Heart right ventricle (tissue), 16 donors: Measurements from ENCODE around the gene CABCOCO1. TPM values are rescaled to one million over a fixed set of nuclear protein-coding genes. Genes with fewer than 3 reads are reported as not detected.
A peak's percentile ranks its signal among the peaks of the same experiment; 100 is the strongest.

Source experiments
- ATAC-seq, 8 donors: fragments of 200-7000 bp; cut with Tn5 transposase; one replicate each; pipeline ENCODE4 v1.9.1; 2020; ENCODE audit warnings: mild to moderate bottlenecking in 8 of 8, moderate library complexity in 8 of 8, moderate number of reproducible peaks in 1 of 8
- DNase-seq, 2 donors: peaks; one replicate each; pipeline ENCODE4 v3.0.0-alpha.2; 2020
- H3K27ac ChIP-seq, 10 donors: fragments of 200-600 bp; sonication (generic) in 2 of 10; one replicate each; pipeline versions ENCODE4 v1.5.0 to v1.8.0; 2020 to 2022; ENCODE audit warnings: mild to moderate bottlenecking in 3 of 10
- H3K27me3 ChIP-seq, 7 donors: fragments of 200-600 bp; one replicate each; pipeline ENCODE4 v1.8.0; 2021 to 2022; ENCODE audit warnings: mild to moderate bottlenecking in 2 of 7
- H3K36me3 ChIP-seq, 9 donors: fragments of 200-600 bp; sonication (generic) in 1 of 9; one replicate each; pipeline versions ENCODE4 v1.5.0 to v1.8.0; 2020 to 2022; ENCODE audit warnings: mild to moderate bottlenecking in 2 of 9
- H3K4me1 ChIP-seq, 9 donors: fragments of 200-600 bp; sonication (generic) in 1 of 9; one replicate each; pipeline versions ENCODE4 v1.5.0 to v1.8.0; 2020 to 2022; ENCODE audit warnings: mild to moderate bottlenecking in 4 of 9
- H3K4me3 ChIP-seq, 10 donors: fragments of 200-600 bp; sonication (generic) in 2 of 10; one replicate each; pipeline versions ENCODE4 v1.5.0 to v1.8.0; 2020 to 2022; ENCODE audit warnings: mild to moderate bottlenecking in 7 of 10, moderate library complexity in 2 of 10
- H3K9me3 ChIP-seq, 11 donors: fragments of 200-600 bp in 10 of 11; sonication (generic) in 2 of 11; one replicate each; pipeline versions ENCODE4 v1.5.0 to v1.8.0; 2013 to 2022; ENCODE audit warnings: mild to moderate bottlenecking in 2 of 11, control low read depth in 1 of 11, moderate library complexity in 1 of 11
- CTCF ChIP-seq, 9 donors: fragments of 200-600 bp; sonication (generic) in 2 of 9; IDR thresholded peaks; one replicate each; pipeline versions ENCODE4 v1.5.0 to v1.8.0; 2021 to 2022; ENCODE audit warnings: antibody characterized with exemption in 9 of 9, mild to moderate bottlenecking in 5 of 9, moderate library complexity in 1 of 9
- WGBS, 2 donors: extraction: QIAGEN DNeasy Blood & Tissue Kit; methylation state at CpG; one replicate each; pipeline ENCODE4 v1.1.7; 2013; ENCODE audit warnings: inconsistent platforms in 1 of 2; 5-methylcytosine and 5-hydroxymethylcytosine counted together
- intact Hi-C, 10 donors: fragments of 100-400 bp; cut with DNase I; formaldehyde crosslinking; loops; one replicate each; pipeline versions ENCODE4 v1.11.1 to v1.14.2; 2022
- polyA plus RNA-seq, 2 donors: library from polyadenylated mRNA; stranded (reverse); fragments of 200-250 nt; gene quantifications; one replicate each; pipeline ENCODE4 v1.2.3, GENCODE V29; 2013
- total RNA-seq, 10 donors: library from RNA; stranded (reverse); fragmentation: NEBNext Ultra II Directional in 3 of 10; extraction: Animal tissue kit (Norgen Biotek cat#: 25700) in 3 of 10; gene quantifications; one replicate each; pipeline versions ENCODE4 v1.2.1 to v1.2.4, GENCODE V29; 2021 to 2023
- donor health status: Arrhythmogenic right ventricular cardiomyopathy.
- donor health status: ischemic (EF 13 %, LVEDD 7.1; RV severe dilation, severe dysfunction).
- donor health status: healthy with polysubstance abuse.
- donor health status: DM: no; HTN: yes; CAD: no.
- donor health status: DM: no; HTN: no; CAD: no.
- donor health status: ischemic (EF 25% LVEDD 6.9; RV normal size, moderate dysfunction).
- donor health status: ischemic (EF 25% LVEDD 5.7; RV mildly dilated, moderate dysfunction).
- donor health status: healthy.
- donor health status: DM: yes; HTN: yes; CAD: no.
- donor health status: Ischemic cardiomyopathy.
- donor health status: ischemic (EF 35%, LVEDD 5.7; RV mildly dilated, moderate dysfunction).
- donor health status: nonischemic (EF 11% LVEDD 7.7; RV severe dilation, severe dysfunction).
- donor health status: DM: yes; HTN: yes; CAD: no.
- donor health status: PGD.
- donor health status: ischemic (EF 29% LVEDD 5.4; RV normal size, mild dysfunction).
- donor health status: nonischemic (EF 23%, LVEDD 6.1; RV moderate dilation, normal function).

CABCOCO1 gene
- total and polyA plus RNA-seq, 12 donors = 0.03 to 0.15 TPM; not detected in 10

DNA sequence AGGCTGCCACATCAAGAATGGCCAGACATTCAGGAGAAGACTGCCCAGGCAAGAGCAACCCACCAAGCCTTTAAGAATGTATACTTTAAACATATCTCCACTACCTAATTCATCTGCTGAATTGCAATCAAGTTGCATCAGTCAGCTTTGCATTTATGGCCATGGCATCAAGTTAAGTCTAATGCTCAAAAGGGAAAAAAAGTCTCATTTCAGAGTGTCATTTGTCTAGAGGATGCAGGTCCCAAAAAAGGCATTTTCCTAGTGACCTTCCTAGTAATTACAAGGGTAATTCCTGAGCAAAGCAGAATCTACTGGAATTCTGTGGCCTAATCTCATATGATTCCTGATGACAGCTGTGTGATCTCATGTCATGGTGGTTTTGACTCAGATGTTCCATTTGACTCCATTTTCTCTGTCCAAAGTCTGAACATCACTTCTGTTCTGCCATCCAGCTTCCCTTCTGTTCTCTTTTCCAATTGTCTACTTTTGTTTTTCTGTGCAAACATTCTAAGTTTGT lies 7.3 kb upstream of the CABCOCO1 start:
- no peaks in the 10 kb centered on the region for H3K36me3 ChIP-seq
- no peaks in the 10 kb centered on the region for H3K4me1 ChIP-seq
- no peak for DNase-seq
- peaks cover 0 to 4% (median 0%) of the 10 kb centered on the region in 11 donors for H3K9me3 ChIP-seq
- H3K27me3 ChIP-seq = no peaks in the 10 kb centered on the region
- ATAC-seq = no peak
- no peak for TF ChIP-seq CTCF (IDR thresholded peaks at IDR 0.05)
- no peak overlapping the region for H3K27ac ChIP-seq
- intact Hi-C loops = no loop called here
- H3K4me3 ChIP-seq = no peak overlapping the region

- DNase-seq (no peak), ATAC-seq (no peak)
- WGBS, 2 donors = 69% methylated on average over 3 of the region's 3 CpGs
- no peaks in the 10 kb centered on the region for H3K9me3 ChIP-seq
- TF ChIP-seq CTCF (IDR thresholded peaks at IDR 0.05) = no peak
- H3K27ac ChIP-seq = peak overlapping the region in 6 of 10 donors; percentile 49 to 69 (median 59)
- peaks cover 0 to 31% (median 0%) of the 10 kb centered on the region in 7 donors for H3K27me3 ChIP-seq
- peak overlapping the region in 6 of 10 donors; percentile 52 to 68 (median 61) for H3K4me3 ChIP-seq
- peaks cover 0 to 21% (median 4%) of the 10 kb centered on the region in 9 donors for H3K4me1 ChIP-seq
- intact Hi-C loops = loop anchor here in 1 of 10 donors (2.0 to 10.0 kb wide), 2 partner anchors 21 to 229 kb away; no protein-coding TSS in a partner anchor
- H3K36me3 ChIP-seq = no peaks in the 10 kb centered on the region
Observed at GRCh38 chr10:61663466-61663865, 737 bp downstream of the CABCOCO1 start.

- Histone ChIP-seq H3K27me3 (peaks cover 0 to 31% (median 0%) of the 10 kb centered on the region in 7 donors), H3K9me3 (no peaks in the 10 kb centered on the region), H3K4me3 (no peak overlapping the region), H3K4me1 (peaks cover 0 to 21% (median 4%) of the 10 kb centered on the region in 9 donors), H3K36me3 (no peaks in the 10 kb centered on the region), H3K27ac (no peak overlapping the region)
- TF ChIP-seq CTCF (IDR thresholded peaks at IDR 0.05) = no peak
- ATAC-seq (no peak), DNase-seq (no peak)
- intact Hi-C loops = loop anchor here in 1 of 10 donors (10.0 kb wide), 1 partner anchor 230 kb away; no protein-coding TSS in a partner anchor
- 51 to 56% methylated on average over 2 of the region's 2 CpGs for WGBS, 2 donors
Observed at GRCh38 chr10:61664985-61665384, 2.3 kb downstream of the CABCOCO1 start.

- no peaks in the 10 kb centered on the region for H3K36me3 ChIP-seq
- H3K4me3 ChIP-seq = no peak overlapping the region
- no peaks in the 10 kb centered on the region for H3K9me3 ChIP-seq
- DNase-seq (no peak), ATAC-seq (no peak)
- no peak for TF ChIP-seq CTCF (IDR thresholded peaks at IDR 0.05)
- no peaks in the 10 kb centered on the region for H3K27me3 ChIP-seq
- no peak overlapping the region for H3K27ac ChIP-seq
- no peaks in the 10 kb centered on the region for H3K4me1 ChIP-seq
- intact Hi-C loops = loop anchor here in 1 of 10 donors (10.0 kb wide), 1 partner anchor 234 kb away; no protein-coding TSS in a partner anchor
Observed at GRCh38 chr10:61669161-61669725, 6.5 kb downstream of the CABCOCO1 start.
